NCI-H1436 (cell line): ENCODE data around the gene FAM193A.
"Not testable (repeated sequence)": the region's sequence is repeated elsewhere in the genome, so short reads cannot be mapped to it uniquely, and the experiment has no call there.

Experiments used
- DNase-seq: peaks from one replicate; lab custom pipeline; 2025; lab: John Stamatoyannopoulos, UW

Gene FAM193A

GRCh38 chr4:2728221-2728620 lies 191.8 kb downstream of the FAM193A start:
- DNase-seq: no peak

GRCh38 chr4:2728806-2729532 lies 192.5 kb downstream of the FAM193A start:
- no peak for DNase-seq

GRCh38 chr4:2729533-2729875 lies 193.1 kb downstream of the FAM193A start:
- DNase-seq: no peak

DNA sequence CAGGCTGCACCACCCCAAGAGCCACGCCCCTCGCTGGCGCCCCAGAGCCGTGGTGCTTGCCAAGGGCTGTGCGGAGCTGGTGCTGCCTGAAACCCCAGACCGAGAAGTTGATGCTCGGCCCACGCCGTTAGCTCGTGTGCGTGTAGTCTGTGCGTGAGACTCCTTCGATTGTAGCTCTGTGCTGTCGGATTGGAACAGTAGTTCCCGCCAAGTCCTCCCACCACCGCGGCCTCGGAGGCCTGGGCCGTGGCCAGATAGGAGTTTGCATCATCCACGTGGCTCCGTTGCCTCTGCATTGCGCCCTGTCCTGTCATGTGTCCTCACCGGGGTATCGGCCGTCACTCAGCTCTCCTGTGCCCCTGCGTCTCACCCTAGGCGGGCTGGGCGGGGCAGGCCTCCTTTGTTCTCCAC lies 195.5 kb downstream of the FAM193A start:
- no peak for DNase-seq

DNA sequence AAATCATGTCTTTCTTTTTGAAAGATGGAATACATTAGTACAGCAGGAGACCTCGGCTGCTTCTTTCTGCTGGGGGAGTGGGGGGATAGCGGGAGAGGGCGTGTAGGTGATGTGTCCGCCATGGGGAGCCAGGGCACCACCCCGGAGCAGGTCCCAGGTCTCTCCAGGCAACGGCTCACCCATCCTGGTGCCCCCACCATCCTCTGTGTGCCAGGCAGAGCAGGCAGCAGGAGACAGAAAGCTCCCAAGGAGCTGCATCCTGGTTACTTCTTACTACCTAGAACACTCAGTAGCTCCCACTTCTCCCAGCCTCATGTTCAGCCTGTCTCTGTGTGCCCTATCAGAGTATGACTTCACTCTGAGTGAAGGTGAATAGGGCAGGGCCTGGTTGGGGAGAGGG lies 196.1 kb downstream of the FAM193A start:
- DNase-seq: no peak

GRCh38 chr4:2733001-2733843 lies 196.8 kb downstream of the FAM193A start:
- DNase-seq: no peak

DNA sequence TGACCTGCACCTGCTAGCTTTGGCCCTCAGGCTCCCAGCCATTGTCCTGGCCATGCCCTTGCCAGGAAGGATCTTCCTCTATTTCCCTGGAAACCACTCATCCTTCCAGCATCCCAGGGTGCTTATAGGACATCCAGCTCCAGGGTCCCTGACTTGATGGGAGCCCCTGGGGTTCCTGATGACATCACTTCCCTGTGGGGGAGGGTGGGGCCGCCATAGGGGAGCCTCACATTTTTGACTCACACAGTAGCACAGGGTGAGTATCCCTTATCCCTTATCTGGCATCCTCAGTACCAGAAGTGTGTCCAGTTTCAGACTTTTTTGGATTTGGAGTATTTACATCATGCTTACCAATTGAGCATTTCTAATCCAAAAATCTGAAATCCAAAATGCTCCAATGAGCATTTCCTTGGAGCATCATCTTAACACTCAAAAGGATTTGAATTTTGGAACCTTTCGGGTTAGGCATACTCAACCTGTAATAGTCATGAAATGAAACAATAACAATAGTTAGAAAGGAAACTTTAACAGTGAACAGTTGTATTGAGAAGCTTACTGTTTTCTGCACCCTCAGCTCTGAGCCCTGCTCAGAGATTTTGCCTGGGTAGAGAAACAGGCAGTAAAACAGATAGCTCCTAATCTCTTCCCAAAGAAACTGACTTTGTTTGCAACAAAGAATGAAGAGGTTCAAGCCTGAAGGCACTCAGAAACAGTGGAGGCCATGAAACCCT lies 197.6 kb downstream of the FAM193A start:
- DNase-seq: no peak

DNA sequence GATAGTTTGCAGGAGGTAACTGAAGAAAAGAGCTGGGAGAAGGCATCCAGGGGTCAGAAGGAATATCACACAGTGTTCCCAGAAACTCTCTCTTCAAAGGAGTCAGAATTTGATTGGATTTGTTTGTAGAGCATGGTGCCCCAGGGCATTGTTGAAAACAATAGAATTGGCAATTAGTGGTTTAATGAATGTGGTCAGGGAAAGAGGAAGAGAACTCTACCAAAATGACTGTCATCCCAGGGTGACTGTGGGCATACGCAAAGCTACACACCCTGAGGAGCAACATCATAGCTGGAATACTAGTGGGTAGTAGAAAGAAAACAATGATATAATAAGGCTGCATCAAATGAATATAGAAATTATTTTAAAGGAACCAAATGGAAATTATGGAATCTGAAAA lies 198.2 kb downstream of the FAM193A start:
- no peak for DNase-seq

GRCh38 chr4:2735869-2736268 lies 199.4 kb downstream of the FAM193A start:
- DNase-seq: no peak

- not testable (repeated sequence) for DNase-seq
These were observed 201.8 kb downstream of the FAM193A start for GRCh38 chr4:2738296-2738695.

DNA sequence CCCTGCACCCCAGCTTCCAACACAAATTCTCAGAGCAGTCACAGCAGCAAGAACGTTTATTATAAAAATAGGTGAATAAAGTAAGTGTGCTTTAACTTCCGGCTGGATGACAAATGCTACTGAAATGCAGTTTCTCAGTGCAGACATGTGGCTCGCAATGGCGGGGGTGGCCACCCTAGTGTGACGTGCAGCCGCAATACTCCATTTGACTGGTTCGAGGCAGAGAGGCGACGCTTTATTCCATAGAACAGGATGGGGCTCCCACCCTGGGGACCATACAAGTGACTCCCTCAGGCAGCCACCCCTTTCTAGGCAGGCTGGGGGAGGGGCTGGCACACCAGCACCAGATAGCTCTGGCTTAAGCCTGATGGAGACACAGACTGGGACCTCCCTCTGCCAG lies 205.2 kb downstream of the FAM193A start:
- DNase-seq: no peak

DNA sequence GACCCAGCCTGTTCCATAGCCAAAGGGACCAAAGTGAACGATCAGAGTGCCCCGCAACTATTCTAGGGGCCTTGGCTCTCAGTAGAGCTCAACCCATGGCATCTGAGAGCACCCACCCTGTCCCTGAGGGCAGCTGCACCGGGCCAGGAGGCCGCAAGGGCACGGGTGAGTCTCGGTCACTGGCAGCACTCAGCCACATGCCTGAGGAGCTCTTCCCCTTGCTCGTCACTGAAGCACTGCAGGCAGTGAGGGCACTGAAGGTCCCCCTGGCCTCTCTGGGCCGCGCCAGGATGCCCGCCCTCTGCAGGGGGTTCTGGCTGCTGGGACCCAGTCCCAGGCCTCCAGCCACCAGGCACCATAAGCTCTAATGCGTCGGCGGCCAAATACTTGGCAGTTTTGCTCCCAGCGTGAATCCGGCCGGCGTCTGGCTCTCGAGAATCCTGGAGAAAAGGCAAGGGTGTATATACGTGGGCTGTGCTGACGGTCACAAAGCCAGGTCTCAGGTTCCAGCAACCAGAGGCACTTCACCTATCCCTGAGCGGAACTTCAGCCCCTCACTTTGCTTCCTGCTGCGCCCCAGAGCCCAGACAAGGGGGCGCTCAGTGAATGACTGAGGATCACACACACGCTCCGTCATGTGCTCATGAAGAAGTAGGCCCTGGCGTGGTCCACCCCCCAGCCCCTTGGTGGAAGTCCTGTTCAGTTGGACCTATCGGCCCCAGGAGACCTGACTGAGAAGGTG lies 205.8 kb downstream of the FAM193A start:
- DNase-seq: no peak

DNA sequence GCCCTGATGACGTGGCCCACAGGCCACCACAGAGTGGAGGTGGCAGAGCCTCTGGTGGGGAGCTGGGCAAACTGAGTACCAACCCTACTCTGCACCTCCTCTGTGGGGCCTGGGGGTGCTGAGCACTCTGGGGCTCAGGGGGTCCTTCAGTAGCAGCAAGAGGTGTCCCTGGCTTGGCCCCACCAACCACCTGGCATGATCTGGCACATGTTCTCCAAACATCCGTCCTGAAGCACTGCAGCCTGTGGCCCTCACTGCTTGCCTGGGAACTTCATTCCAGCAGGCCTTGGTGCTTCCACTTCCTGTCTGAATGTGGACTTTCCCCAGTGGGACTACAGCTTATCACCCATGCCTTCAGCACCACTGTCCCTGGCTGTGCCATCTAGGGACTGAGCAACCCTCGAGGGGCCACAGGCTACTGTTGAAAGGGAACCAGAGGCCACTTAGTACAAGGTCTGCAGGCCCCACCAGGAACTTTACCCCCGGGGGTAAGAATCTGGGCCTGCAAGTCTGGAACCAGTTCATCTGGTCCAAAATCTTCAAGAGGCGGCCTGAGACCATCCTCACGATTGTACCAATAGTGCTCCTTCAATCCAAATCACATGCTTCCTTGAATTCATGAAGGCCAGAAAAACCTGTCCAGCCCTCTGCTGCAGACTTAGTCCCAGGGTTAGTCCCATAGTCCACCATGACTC lies 206.5 kb downstream of the FAM193A start:
- DNase-seq: no peak

GRCh38 chr4:2743518-2744445 lies 207.3 kb downstream of the FAM193A start:
- no peak for DNase-seq

- no peak for DNase-seq
These were observed 208.3 kb downstream of the FAM193A start for GRCh38 chr4:2744576-2745270.

DNA sequence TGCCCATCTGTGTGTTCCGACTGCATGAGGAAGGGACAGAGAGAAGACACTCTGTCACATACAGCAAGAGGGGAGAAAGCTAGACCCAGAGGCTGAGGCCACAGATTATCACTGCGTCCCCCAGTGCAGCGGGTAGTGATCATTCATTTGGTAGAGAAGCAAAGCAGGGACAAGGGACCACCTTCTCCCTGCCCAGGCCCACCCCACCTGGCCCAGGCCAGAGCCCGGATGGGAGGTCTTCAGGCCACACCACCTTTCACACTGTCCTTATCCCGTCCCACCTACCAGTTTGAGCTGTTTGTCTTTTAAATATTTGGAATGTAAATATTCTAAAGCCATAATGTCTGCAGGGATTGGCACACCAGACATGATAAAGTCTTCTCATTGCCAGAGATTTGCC lies 209.1 kb downstream of the FAM193A start:
- DNase-seq: no peak

GRCh38 chr4:2745981-2746806 lies 209.7 kb downstream of the FAM193A start:
- DNase-seq: no peak

DNA sequence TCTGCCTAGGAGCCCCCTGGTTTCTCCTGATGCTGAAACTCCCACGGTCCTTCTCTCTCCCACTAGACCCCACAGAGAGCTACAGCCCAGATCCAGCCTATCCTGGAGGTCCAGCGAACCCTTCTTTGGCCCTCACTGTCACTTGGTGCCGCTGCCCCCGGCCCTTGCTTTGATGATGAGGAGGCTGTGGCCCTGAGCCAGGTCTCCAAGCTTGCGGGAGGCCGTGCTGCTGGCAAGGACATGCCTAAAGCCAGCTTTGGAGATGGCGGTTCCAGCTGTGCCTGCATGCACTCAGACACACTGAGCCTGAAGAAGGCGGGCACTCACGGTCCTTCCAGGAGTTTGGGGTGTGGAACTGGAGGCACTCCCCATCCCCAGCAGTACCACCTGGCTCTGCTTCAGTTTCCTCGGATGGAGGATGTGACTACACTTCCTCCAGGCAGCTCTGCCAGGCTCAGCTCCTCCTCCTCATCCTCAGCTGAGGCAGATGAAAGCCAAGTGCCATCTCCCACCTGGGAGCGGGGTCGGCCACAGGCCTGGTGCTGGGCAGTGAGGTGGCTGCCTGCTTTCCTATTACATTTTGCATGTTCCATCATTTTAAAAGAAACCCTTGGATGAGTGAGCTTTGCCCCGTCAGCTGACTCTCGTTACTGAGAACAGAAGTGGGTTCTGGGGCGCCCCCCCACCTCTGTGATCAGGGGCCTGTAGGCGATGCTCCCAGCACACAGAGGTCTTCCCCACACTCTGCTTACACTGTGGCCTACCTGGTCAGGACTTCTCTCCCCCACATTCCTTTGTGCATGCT lies 210.6 kb downstream of the FAM193A start:
- DNase-seq: no peak
